GM18951 (cell line): ENCODE measurements around the gene ST6GALNAC3.

Experiments used
- POLR2A ChIP-seq: IDR thresholded peaks from 4 replicates; pipeline ENCODE4 v1.6.1; 2011; ENCODE audit warnings: mild to moderate bottlenecking; ENCODE audit not compliant: insufficient read length, insufficient read depth; ENCODE audit errors: extremely low read depth
- in situ Hi-C: fragments of 300-500 bp; cut with MboI; formaldehyde crosslinking; loops from one replicate; pipeline ENCODE4 v1.12.0; 2022; ENCODE audit warnings: low sequenced_read_pairs, mixed read lengths, inconsistent platforms; ENCODE audit not compliant: unreplicated experiment

Gene ST6GALNAC3

GRCh38 chr1:76148460-76148859 is 73.9 kb downstream of the ST6GALNAC3 start:
- TF ChIP-seq POLR2A = no peak
- in situ Hi-C loops = no loop called here

DNA sequence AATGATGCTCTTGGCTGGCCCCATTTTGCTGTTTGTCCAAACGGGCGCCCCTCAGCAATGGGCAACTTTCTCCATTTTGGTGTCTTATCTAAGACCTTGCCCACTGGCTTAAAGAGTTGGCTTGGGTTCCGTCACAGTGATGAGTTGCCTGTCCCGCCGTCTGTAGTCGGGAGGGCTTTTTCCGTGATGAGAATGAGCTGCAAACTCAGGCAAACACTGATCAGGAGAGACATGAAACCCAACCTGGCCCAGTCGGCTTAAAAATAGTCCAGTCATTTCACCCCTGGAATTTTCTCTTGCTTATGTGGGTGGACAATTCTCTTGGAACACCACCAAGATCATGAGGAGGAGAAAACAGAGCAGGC is 79.3 kb downstream of the ST6GALNAC3 start:
- in situ Hi-C loops = loop anchor here (25.0 kb wide), 1 partner anchor 983 kb away; no protein-coding TSS in a partner anchor
- TF ChIP-seq POLR2A = no peak

GRCh38 chr1:76154206-76154956 is 79.8 kb downstream of the ST6GALNAC3 start:
- in situ Hi-C loops = loop anchor here (25.0 kb wide), 1 partner anchor 983 kb away; no protein-coding TSS in a partner anchor
- TF ChIP-seq POLR2A = no peak

DNA sequence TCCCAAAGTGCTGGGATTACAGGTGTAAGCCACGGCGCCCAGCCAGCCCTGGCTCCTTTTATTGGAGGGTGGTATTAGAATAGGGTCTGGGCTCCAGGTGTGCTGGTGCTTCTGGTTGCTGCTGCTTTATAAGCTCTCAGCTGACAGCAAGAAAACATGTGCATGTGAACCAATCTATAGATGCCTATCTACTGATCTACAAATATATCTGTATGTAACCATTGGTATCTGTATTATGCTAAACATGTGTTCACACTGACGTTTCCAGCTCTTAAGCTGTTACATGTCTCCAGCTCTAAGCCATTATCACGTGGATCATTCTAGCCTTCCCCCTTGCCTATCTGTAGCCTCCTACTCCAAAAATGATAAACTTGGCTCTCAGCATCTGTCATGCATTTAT is 82.4 kb downstream of the ST6GALNAC3 start:
- TF ChIP-seq POLR2A = no peak
- in situ Hi-C loops = loop anchor here (25.0 kb wide), 1 partner anchor 980 kb away; no protein-coding TSS in a partner anchor

DNA sequence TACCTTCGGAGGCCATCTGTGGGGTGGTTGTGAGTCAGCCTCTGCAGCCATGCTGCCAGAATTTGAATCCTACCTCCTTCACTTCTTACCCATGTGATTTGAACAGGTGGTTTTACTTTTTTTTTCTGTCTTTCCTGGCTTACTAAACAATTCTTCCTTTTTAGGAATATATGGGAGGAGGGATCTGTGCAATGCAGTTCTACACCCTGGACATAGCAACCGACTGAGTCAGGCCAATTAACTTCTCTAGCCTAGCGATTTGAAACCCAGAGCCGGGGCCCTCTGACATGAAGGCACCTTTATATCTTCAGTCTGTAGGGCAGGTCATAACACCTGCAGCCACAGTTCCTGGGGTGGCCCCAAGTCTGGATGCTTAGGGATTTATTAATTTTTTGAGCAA is 83.6 kb downstream of the ST6GALNAC3 start:
- no peak for TF ChIP-seq POLR2A
- in situ Hi-C loops = loop anchor here (25.0 kb wide), 1 partner anchor 979 kb away; no protein-coding TSS in a partner anchor

DNA sequence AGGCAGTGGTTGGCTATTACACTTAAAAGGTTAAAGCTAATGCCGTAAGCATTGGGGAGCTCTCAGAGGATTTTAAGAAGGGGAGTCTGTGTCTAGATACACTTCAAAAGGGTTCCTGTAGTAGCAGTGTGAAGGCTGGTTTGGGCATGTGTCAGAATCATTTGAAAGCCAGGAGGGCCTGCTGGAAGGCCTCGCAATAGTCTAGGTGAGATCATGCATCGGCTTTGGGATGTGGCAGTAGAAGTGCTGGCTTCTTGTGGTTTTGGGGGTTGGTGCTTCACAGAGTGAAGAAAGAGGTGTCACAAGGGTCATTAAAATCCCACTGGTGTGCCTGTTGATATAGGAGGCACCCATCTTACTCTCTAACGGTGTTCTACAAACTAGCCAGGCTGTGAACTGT is 85.7 kb downstream of the ST6GALNAC3 start:
- TF ChIP-seq POLR2A = no peak
- in situ Hi-C loops = loop anchor here (25.0 kb wide), 1 partner anchor 977 kb away; no protein-coding TSS in a partner anchor

DNA sequence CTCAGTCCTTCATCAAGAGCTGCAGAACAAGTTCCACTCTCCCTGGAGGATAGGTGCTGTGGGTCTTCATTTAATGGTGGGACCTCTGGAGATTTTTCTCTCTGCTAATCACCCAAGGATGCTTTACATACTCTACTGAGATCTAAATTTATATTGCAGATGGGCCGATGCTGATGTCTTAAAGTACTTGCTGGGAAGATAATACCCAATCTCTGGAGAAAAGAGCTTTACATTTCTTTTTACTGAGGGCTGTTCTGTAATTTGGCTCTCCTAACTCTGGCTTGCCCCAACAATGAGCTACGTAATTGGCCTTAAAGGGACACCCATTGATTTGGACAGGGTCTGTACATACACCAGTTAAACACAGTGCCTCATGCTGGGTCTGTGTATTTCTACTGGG is 86.9 kb downstream of the ST6GALNAC3 start:
- in situ Hi-C loops = loop anchor here (25.0 kb wide), 1 partner anchor 976 kb away; no protein-coding TSS in a partner anchor
- TF ChIP-seq POLR2A = no peak

- in situ Hi-C loops = loop anchor here (25.0 kb wide), 1 partner anchor 975 kb away; no protein-coding TSS in a partner anchor
Measured at GRCh38 chr1:76162254-76162653, 87.7 kb downstream of the ST6GALNAC3 start.

DNA sequence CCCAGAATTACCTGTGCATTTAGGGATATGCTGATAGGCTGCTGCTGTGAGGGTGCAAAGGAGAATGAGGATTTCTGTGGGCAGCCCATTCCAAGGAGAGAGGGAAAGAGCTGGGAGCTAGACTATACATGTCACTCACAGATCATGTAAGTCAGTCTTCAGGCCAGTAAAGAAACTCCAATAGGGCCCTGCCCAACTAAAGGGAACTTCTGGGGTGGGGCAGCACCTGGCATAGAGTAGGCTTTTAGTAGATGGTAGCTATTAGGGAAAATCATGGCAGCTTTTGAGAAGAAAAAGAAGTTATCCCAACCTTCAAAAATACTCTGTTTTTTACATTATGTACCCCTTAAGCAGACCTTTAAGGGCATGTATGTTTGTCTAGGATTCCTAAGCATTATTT is 89.6 kb downstream of the ST6GALNAC3 start:
- no peak for TF ChIP-seq POLR2A
- in situ Hi-C loops = loop anchor here (25.0 kb wide), 1 partner anchor 973 kb away; no protein-coding TSS in a partner anchor

More at GRCh38 chr1:76162254-76162653, 87.7 kb downstream of the ST6GALNAC3 start:
- TF ChIP-seq POLR2A = no peak

DNA sequence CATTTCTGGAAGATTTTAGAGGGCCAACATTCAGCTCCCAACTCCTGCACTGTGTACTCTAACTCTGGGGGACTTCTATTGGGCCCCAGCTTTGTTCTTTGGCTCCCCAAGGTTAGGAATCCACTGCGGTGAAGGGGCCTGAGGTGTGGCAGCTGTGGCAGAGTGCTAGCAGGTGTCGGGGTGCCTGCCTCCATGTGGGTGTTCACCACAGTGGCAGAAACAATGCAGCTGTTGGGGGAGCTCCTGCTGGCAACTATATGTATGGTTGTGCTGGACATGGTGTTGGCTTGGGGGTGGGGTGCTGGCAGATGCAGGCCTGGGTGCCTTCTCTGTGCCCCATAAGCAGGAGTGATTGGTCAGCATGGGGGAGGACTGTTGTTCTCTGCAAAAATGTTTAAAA is 95.5 kb downstream of the ST6GALNAC3 start:
- TF ChIP-seq POLR2A = no peak
- in situ Hi-C loops = loop anchor here (25.0 kb wide), 1 partner anchor 967 kb away; no protein-coding TSS in a partner anchor

DNA sequence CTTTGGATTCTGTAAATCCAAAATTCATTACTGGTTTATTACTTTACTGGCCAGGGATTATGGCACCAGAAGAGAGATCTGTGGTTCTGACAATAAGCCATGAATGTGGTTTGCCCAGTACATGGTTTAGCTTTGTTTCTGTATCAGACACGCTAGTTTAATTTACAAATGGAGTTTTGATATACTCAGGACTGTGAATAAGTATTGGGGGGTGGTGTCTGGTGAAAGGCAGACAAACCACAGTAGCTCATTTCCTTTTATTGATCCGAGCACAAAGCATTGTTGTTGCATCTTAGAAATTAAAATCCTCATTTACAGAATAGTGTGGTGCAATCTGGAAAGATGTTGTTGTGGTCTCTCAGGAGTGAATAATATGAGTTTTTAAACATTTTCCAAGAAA is 96.0 kb downstream of the ST6GALNAC3 start:
- in situ Hi-C loops = loop anchor here (25.0 kb wide), 1 partner anchor 967 kb away; no protein-coding TSS in a partner anchor

DNA sequence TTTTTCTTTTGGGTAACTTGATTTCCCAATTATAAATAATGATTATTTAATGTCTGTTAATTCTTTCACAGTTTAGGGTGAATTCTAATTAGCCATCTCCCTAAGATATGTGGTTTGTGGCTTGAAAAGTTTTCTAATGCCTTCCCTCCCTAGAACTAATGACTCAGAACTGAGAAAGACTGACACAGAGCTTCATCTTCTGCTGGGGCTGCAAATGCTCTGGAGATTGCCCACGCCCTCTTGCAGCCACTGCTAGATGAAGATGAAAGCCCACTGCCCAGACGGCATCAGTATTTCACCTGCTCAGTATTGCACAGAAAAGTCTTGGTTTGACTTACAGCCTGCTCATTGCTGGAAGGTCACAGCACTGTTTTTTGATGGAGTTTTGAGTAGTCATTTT is 101.5 kb downstream of the ST6GALNAC3 start:
- no peak for TF ChIP-seq POLR2A
- in situ Hi-C loops = no loop called here

More for the DNA sequence above, 96.0 kb downstream of the ST6GALNAC3 start:
- TF ChIP-seq POLR2A = no peak

DNA sequence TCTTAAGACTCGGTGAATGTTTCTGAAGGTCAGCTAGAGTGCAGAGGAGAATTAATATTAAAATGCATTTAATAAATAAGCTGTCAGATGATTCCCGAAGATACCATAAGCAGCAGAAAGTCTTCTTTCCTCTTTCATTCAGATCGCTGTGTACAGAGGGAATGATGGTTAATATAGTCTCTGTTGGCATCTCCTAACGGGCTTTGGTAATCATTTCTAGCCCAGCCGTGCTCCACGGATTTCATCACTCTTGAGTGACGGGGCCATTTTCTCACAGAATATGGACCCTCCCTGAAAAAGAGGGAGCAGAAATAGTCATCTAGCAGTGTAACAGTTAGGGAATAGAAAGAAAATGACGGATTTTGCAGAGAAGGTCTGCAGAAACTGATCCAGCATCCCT is 103.1 kb downstream of the ST6GALNAC3 start:
- in situ Hi-C loops = no loop called here
- no peak for TF ChIP-seq POLR2A

DNA sequence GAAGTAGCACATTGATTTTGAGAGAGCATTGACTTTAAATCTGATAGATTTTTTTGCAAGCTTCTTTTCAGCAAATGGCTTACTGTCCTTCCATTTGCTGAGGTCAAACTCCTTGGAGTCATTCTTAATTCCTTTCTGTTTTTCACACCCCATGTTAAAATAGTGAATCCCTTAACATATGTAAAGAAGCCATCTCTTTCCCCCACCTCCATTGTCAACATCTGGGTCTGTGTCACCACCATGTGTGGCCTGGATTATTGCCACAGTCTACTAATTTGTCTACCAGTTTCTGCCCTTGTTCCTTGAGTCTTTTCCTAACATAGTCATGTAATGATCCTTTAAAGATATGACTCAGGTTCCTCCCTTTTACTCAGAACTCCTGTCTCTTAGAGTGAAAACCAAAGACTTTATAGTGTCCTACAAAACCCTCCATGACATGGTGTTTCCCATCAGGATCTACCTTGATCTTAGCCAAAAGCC is 104.7 kb downstream of the ST6GALNAC3 start:
- in situ Hi-C loops = no loop called here
- TF ChIP-seq POLR2A = no peak
